GM23248 (cell line): ENCODE data around the gene TRRAP. TPM values are rescaled to one million over a fixed set of nuclear protein-coding genes. Genes with fewer than 3 reads are reported as not detected.

Source experiments
- DNase-seq: peaks from one replicate; pipeline ENCODE4 v3.0.0-alpha.2; 2015
- H2AFZ ChIP-seq: fragments of 200-600 bp; sonication (generic); 2 replicates; pipeline ENCODE4 v1.6.1; 2016; ENCODE audit warnings: antibody characterized with exemption
- H3F3A ChIP-seq: fragments of 200-600 bp; sonication (generic); 2 replicates; pipeline ENCODE4 v1.6.1; 2016; ENCODE audit warnings: mild to moderate bottlenecking, antibody characterized with exemption, mixed run types; ENCODE audit not compliant: insufficient read depth
- H3K27ac ChIP-seq: fragments of 200-600 bp; sonication (generic); 2 replicates; pipeline ENCODE4 v1.5.1; 2016; ENCODE audit warnings: mild to moderate bottlenecking
- H3K27me3 ChIP-seq: fragments of 200-600 bp; sonication (generic); replicated peaks from 2 replicates; pipeline ENCODE4 v1.6.1; 2016; ENCODE audit warnings: mild to moderate bottlenecking; ENCODE audit not compliant: insufficient read depth
- H3K36me3 ChIP-seq: fragments of 200-600 bp; sonication (generic); 2 replicates; pipeline ENCODE4 v1.6.1; 2016; ENCODE audit warnings: low read depth, mild to moderate bottlenecking
- H3K4me1 ChIP-seq: fragments of 200-600 bp; sonication (generic); 2 replicates; pipeline ENCODE4 v1.6.1; 2016; ENCODE audit warnings: mild to moderate bottlenecking; ENCODE audit not compliant: insufficient read depth
- H3K4me2 ChIP-seq: fragments of 200-600 bp; sonication (generic); one replicate; pipeline ENCODE4 v1.6.1; 2016; ENCODE audit warnings: mild to moderate bottlenecking; ENCODE audit not compliant: unreplicated experiment
- H3K4me3 ChIP-seq: fragments of 200-600 bp; sonication (generic); 2 replicates; pipeline ENCODE4 v1.5.1; 2016; ENCODE audit warnings: mild to moderate bottlenecking
- H3K79me2 ChIP-seq: fragments of 200-600 bp; sonication (generic); 2 replicates; pipeline ENCODE4 v1.6.1; 2016; ENCODE audit warnings: mild to moderate bottlenecking; ENCODE audit not compliant: insufficient read depth
- H3K9ac ChIP-seq: fragments of 200-600 bp; sonication (generic); 2 replicates; pipeline ENCODE4 v1.6.1; 2016; ENCODE audit warnings: mild to moderate bottlenecking
- H3K9me2 ChIP-seq: fragments of 200-600 bp; sonication (generic); 2 replicates; pipeline ENCODE4 v1.6.1; 2016; ENCODE audit warnings: mixed run types, mild to moderate bottlenecking, moderate library complexity; ENCODE audit not compliant: insufficient read depth
- H3K9me3 ChIP-seq: fragments of 200-600 bp; sonication (generic); one replicate; pipeline ENCODE4 v1.6.1; 2017; ENCODE audit warnings: low read depth
- H4K20me1 ChIP-seq: fragments of 200-600 bp; sonication (generic); 2 replicates; pipeline ENCODE4 v1.6.0; 2016; ENCODE audit not compliant: insufficient read depth
- EZH2 ChIP-seq: fragments of 200-600 bp; sonication (generic); IDR thresholded peaks from 2 replicates; pipeline ENCODE4 v1.6.1; 2018; ENCODE audit warnings: antibody characterized with exemption, mild to moderate bottlenecking; ENCODE audit not compliant: insufficient read depth, poor library complexity, severe bottlenecking
- EZH2phosphoT487 ChIP-seq: fragments of 200-600 bp; sonication (generic); IDR thresholded peaks from 2 replicates; pipeline ENCODE4 v1.6.1; 2018; ENCODE audit warnings: antibody characterized with exemption, moderate library complexity, mild to moderate bottlenecking, low read depth; ENCODE audit not compliant: insufficient read depth
- WGBS, 2 experiments: methylation state at CpG; one replicate each; pipeline ENCODE4 v1.1.6; 2015 to 2017; ENCODE audit warnings: low lambda C conversion rate in 2 of 2, low coverage in 1 of 2; ENCODE audit errors: missing lambda C conversion rate in 2 of 2; 5-methylcytosine and 5-hydroxymethylcytosine counted together
- in situ Hi-C: fragments of 300-500 bp; cut with MboI; formaldehyde crosslinking; loops from 2 replicates; pipeline ENCODE4 v1.15.0; 2020
- polyA plus RNA-seq: library from polyadenylated mRNA; unstranded; fragments of >200 nt; fragmentation: Nextera tagmentation; extraction: Ambion mirVana; gene quantifications from 2 replicates; pipeline ENCODE4 v1.2.1, GENCODE V29; 2016
- total RNA-seq: library from RNA; depleted of rRNA; stranded (reverse); fragments of >200 nt; shearing (Covaris generic); gene quantifications from 2 replicates; pipeline ENCODE4 v1.2.3, GENCODE V29; 2014

Gene TRRAP
- total and polyA plus RNA-seq, 2 experiments from 2014 or later = 4.8 to 11.3 TPM

- no peak overlapping the region for H3K4me3 ChIP-seq
- TF ChIP-seq EZH2phosphoT487 (no peak), EZH2 (no peak)
- H3K9ac ChIP-seq = no peak overlapping the region
- no peaks in the 10 kb centered on the region; the same call in 1 of the 2 replicates for H3F3A ChIP-seq
- no peak overlapping the region for H2AFZ ChIP-seq
- H3K27ac ChIP-seq = no peak overlapping the region
- no peaks in the 10 kb centered on the region for H3K27me3 ChIP-seq
- in situ Hi-C loops = no loop called here
- no peak for DNase-seq
- no peaks in the 10 kb centered on the region for H3K79me2 ChIP-seq
- peaks cover 48% of the 10 kb centered on the region for H3K36me3 ChIP-seq
- 85 to 91% methylated on average over 3 of the region's 3 CpGs for WGBS, 2 experiments
- H3K4me2 ChIP-seq = no peak overlapping the region
- H3K9me3 ChIP-seq = no peaks in the 10 kb centered on the region
- no peaks in the 10 kb centered on the region for H4K20me1 ChIP-seq
- no peaks in the 10 kb centered on the region for H3K4me1 ChIP-seq
- no peaks in the 10 kb centered on the region for H3K9me2 ChIP-seq
These were observed 32.1 kb downstream of the TRRAP start for GRCh38 chr7:98910427-98910826.

GRCh38 chr7:98911916-98912315, 33.6 kb downstream of the TRRAP start:
- H3K36me3 ChIP-seq = peaks cover 44% of the 10 kb centered on the region

GRCh38 chr7:98913026-98913425, 34.7 kb downstream of the TRRAP start:
- H3K4me3 ChIP-seq = no peak overlapping the region
- in situ Hi-C loops = no loop called here
- no peaks in the 10 kb centered on the region for H3K4me1 ChIP-seq
- no peak for DNase-seq
- H4K20me1 ChIP-seq = no peaks in the 10 kb centered on the region
- H3K79me2 ChIP-seq = no peaks in the 10 kb centered on the region
- no peaks in the 10 kb centered on the region; the same call in 1 of the 2 replicates for H3F3A ChIP-seq
- 89 to 95% methylated on average over 8 of the region's 8 CpGs for WGBS, 2 experiments
- peaks cover 46% of the 10 kb centered on the region for H3K36me3 ChIP-seq
- no peaks in the 10 kb centered on the region for H3K9me2 ChIP-seq
- H3K9me3 ChIP-seq = no peaks in the 10 kb centered on the region
- H3K27me3 ChIP-seq = no peaks in the 10 kb centered on the region
- no peak overlapping the region for H2AFZ ChIP-seq
- TF ChIP-seq EZH2phosphoT487 (no peak), EZH2 (no peak)
- no peak overlapping the region for H3K27ac ChIP-seq
- H3K9ac ChIP-seq = no peak overlapping the region
- no peak overlapping the region for H3K4me2 ChIP-seq

More at GRCh38 chr7:98911916-98912315, 33.6 kb downstream of the TRRAP start:
- no peaks in the 10 kb centered on the region for H3K27me3 ChIP-seq
- 27 to 34% methylated on average over 5 of the region's 5 CpGs for WGBS, 2 experiments
- H3K9me2 ChIP-seq = no peaks in the 10 kb centered on the region
- H2AFZ ChIP-seq = no peak overlapping the region
- H3K4me3 ChIP-seq = no peak overlapping the region
- no peak overlapping the region for H3K4me2 ChIP-seq
- no peaks in the 10 kb centered on the region for H3K9me3 ChIP-seq
- no peaks in the 10 kb centered on the region for H3K4me1 ChIP-seq
- H3K9ac ChIP-seq = no peak overlapping the region
- no peaks in the 10 kb centered on the region for H4K20me1 ChIP-seq
- in situ Hi-C loops = no loop called here
- no peak overlapping the region for H3K27ac ChIP-seq
- no peaks in the 10 kb centered on the region; the same call in 1 of the 2 replicates for H3F3A ChIP-seq
- no peaks in the 10 kb centered on the region for H3K79me2 ChIP-seq
- no peak for DNase-seq
- no peak for TF ChIP-seq EZH2
- no peak for TF ChIP-seq EZH2phosphoT487

- Histone ChIP-seq H3K27ac (no peak overlapping the region), H4K20me1 (no peaks in the 10 kb centered on the region), H3K9me3 (no peaks in the 10 kb centered on the region), H3K27me3 (no peaks in the 10 kb centered on the region), H3K79me2 (no peaks in the 10 kb centered on the region), H3K9ac (no peak overlapping the region), H3K36me3 (peaks cover 50% of the 10 kb centered on the region), H3F3A (no peaks in the 10 kb centered on the region; the same call in 1 of the 2 replicates), H3K4me3 (no peak overlapping the region), H3K9me2 (no peaks in the 10 kb centered on the region), H2AFZ (no peak overlapping the region), H3K4me2 (no peak overlapping the region), H3K4me1 (no peaks in the 10 kb centered on the region)
- peak; percentile 22 for DNase-seq
- in situ Hi-C loops = no loop called here
- no peak for TF ChIP-seq EZH2
- TF ChIP-seq EZH2phosphoT487 = no peak
These were observed 35.3 kb downstream of the TRRAP start for GRCh38 chr7:98913612-98914011.

GRCh38 chr7:98917331-98917730, 39.0 kb downstream of the TRRAP start:
- 95 to 97% methylated on average over 12 of the region's 12 CpGs for WGBS, 2 experiments
- no peak overlapping the region for H3K9ac ChIP-seq
- no peaks in the 10 kb centered on the region for H3K9me2 ChIP-seq
- H2AFZ ChIP-seq = no peak overlapping the region
- peaks cover 33% of the 10 kb centered on the region for H3K36me3 ChIP-seq
- H3K79me2 ChIP-seq = no peaks in the 10 kb centered on the region
- no peaks in the 10 kb centered on the region for H3K27me3 ChIP-seq
- in situ Hi-C loops = no loop called here
- no peaks in the 10 kb centered on the region for H3K4me1 ChIP-seq
- no peaks in the 10 kb centered on the region for H4K20me1 ChIP-seq
- H3K9me3 ChIP-seq = no peaks in the 10 kb centered on the region
- no peak overlapping the region for H3K4me3 ChIP-seq
- no peak overlapping the region for H3K4me2 ChIP-seq
- no peak for TF ChIP-seq EZH2
- no peak for TF ChIP-seq EZH2phosphoT487
- no peak for DNase-seq
- no peak overlapping the region for H3K27ac ChIP-seq
- H3F3A ChIP-seq = no peaks in the 10 kb centered on the region; the same call in 1 of the 2 replicates
